HepG2 (cell line): ENCODE data around the gene S100A7. TPM values are rescaled to one million over a fixed set of nuclear protein-coding genes. Genes with fewer than 3 reads are reported as not detected.

Experiments used
- ATAC-seq: fragments of 200-7000 bp; cut with Tn5 transposase; 3 replicates; pipeline ENCODE4 v1.9.1; 2020; ENCODE audit warnings: mild to moderate bottlenecking, moderate library complexity
- BruUV-seq: library from RNA; stranded (reverse); fragments of 400-500 nt; replicated peaks from 2 replicates; lab custom pipeline; 2021; lab: Mats Ljungman, UMichigan
- CTCF ChIA-PET: fragments of 300-600 bp; formaldehyde crosslinking; extraction: SDS; loops from one replicate; lab custom pipeline; 2021; ENCODE audit warnings: low total read pairs, inconsistent platforms, low intra/inter-chr PET ratio; lab: Yijun Ruan, JAX
- POLR2A ChIA-PET: fragments of 350-600 bp; sonication (Branson Sonifier 250); formaldehyde crosslinking; loops from one replicate; lab custom pipeline; 2020; ENCODE audit warnings: antibody characterized with exemption, inconsistent platforms; lab: Yijun Ruan, JAX
- DNase-seq: peaks from one replicate; pipeline ENCODE4 v3.0.0-alpha.2; 2015; ENCODE audit warnings: low spot score
- FAIRE-seq: peaks from 3 replicates; lab custom pipeline; 2011; peaks lifted over from hg19 to GRCh38; lab: Jason Lieb, UNC
- H2AFZ ChIP-seq: one replicate; pipeline ENCODE4 v1.6.1; 2011; ENCODE audit warnings: low read length, inconsistent platforms
- H3K27ac ChIP-seq: fragments of 300-600 bp; 3 replicates; pipeline ENCODE4 v1.8.0; 2011; ENCODE audit warnings: mixed run types, mild to moderate bottlenecking, mixed read lengths, low read length, inconsistent platforms; ENCODE audit not compliant: insufficient read depth; ENCODE audit errors: extremely low read length
- H3K27me3 ChIP-seq, 2 experiments: fragments of 200-600 bp in 1 of 2; 2 replicates in 1 of 2; 3 replicates in 1 of 2; pipeline versions ENCODE4 v1.6.0 to v1.8.0; 2011; ENCODE audit warnings: low read length in 2 of 2, mild to moderate bottlenecking in 2 of 2, moderate library complexity in 2 of 2, inconsistent platforms in 1 of 2; ENCODE audit not compliant: insufficient read depth in 2 of 2, control insufficient read depth in 1 of 2
- H3K36me3 ChIP-seq, 2 experiments: fragments of 200-600 bp in 1 of 2; replicated peaks in 1 of 2; 2 replicates in 1 of 2; 3 replicates in 1 of 2; pipeline versions ENCODE4 v1.5.1 to v1.8.0; 2011; ENCODE audit warnings: low read length in 2 of 2, inconsistent platforms in 1 of 2; ENCODE audit not compliant: insufficient read depth in 2 of 2, control insufficient read depth in 1 of 2
- H3K4me1 ChIP-seq: 2 replicates; pipeline ENCODE4 v1.5.1; 2012; ENCODE audit warnings: low read length, inconsistent platforms; ENCODE audit not compliant: insufficient read depth
- H3K4me2 ChIP-seq: 2 replicates; pipeline ENCODE4 v1.6.0; 2011; ENCODE audit warnings: low read depth, low read length, inconsistent platforms
- H3K4me3 ChIP-seq, 3 experiments: fragments of 200-600 bp in 1 of 3; sonication (generic), shearing (Covaris generic) in 1 of 3; replicated peaks in 1 of 3; 2 replicates each; pipeline ENCODE4 v1.5.1; 2011 to 2016; ENCODE audit warnings: low read length in 3 of 3, inconsistent platforms in 2 of 3, low read depth in 2 of 3, mild to moderate bottlenecking in 2 of 3, control low read depth in 1 of 3, mixed read lengths in 1 of 3; ENCODE audit not compliant: insufficient read depth in 1 of 3
- H3K79me2 ChIP-seq: one replicate; pipeline ENCODE4 v1.6.1; 2011; ENCODE audit warnings: low read length, inconsistent platforms; ENCODE audit not compliant: insufficient read depth
- H3K9ac ChIP-seq: 2 replicates; pipeline ENCODE4 v1.6.0; 2011; ENCODE audit warnings: mild to moderate bottlenecking, low read depth, low read length, inconsistent platforms; ENCODE audit not compliant: insufficient read depth
- H3K9me3 ChIP-seq: 2 replicates; pipeline ENCODE4 v1.5.1; 2012; ENCODE audit warnings: mild to moderate bottlenecking, low read length
- H4K20me1 ChIP-seq: 2 replicates; pipeline ENCODE4 v1.6.0; 2011; ENCODE audit warnings: inconsistent platforms, mild to moderate bottlenecking, low read length, moderate library complexity; ENCODE audit not compliant: insufficient read depth
- HMG20B ChIP-seq: conservative IDR thresholded peaks from 2 replicates; pipeline ENCODE4 v1.6.1; 2016; ENCODE audit warnings: missing genetic modification reagents, missing compliant biosample characterization
- HMGXB3 ChIP-seq: sonication (generic); formaldehyde crosslinking; IDR thresholded peaks from 2 replicates; pipeline ENCODE4 v1.4.0; 2020; ENCODE audit warnings: missing genetic modification reagents, borderline replicate concordance
- HNF1A ChIP-seq, 2 experiments: sonication (generic) in 1 of 2; formaldehyde crosslinking in 1 of 2; IDR thresholded peaks; 2 replicates each; pipeline versions ENCODE4 v1.4.0 to v1.6.1; 2016 to 2020; ENCODE audit warnings: borderline replicate concordance in 1 of 2, low read depth in 1 of 2, mild to moderate bottlenecking in 1 of 2, missing genetic modification reagents in 1 of 2
- JDP2 ChIP-seq: sonication (generic); formaldehyde crosslinking; IDR thresholded peaks from 2 replicates; pipeline ENCODE4 v1.8.1; 2022; ENCODE audit warnings: missing genetic modification reagents, borderline replicate concordance
- TMF1 ChIP-seq: sonication (generic); formaldehyde crosslinking; IDR thresholded peaks from 2 replicates; pipeline ENCODE4 v1.8.1; 2022; ENCODE audit warnings: low read depth, missing genetic modification reagents
- ZKSCAN8 ChIP-seq: IDR thresholded peaks from 2 replicates; pipeline ENCODE4 v1.6.1; 2016; ENCODE audit warnings: borderline replicate concordance, missing genetic modification reagents, missing compliant biosample characterization
- ZNF547 ChIP-seq: sonication (generic); formaldehyde crosslinking; IDR thresholded peaks from 2 replicates; pipeline ENCODE4 v1.5.1; 2020; ENCODE audit warnings: mild to moderate bottlenecking, missing genetic modification reagents
- ZNF607 ChIP-seq: sonication (generic); formaldehyde crosslinking; IDR thresholded peaks from 2 replicates; pipeline ENCODE4 v1.5.1; 2020; ENCODE audit warnings: missing genetic modification reagents, mild to moderate bottlenecking, borderline replicate concordance
- ZNF660 ChIP-seq: sonication (generic); formaldehyde crosslinking; IDR thresholded peaks from 2 replicates; pipeline ENCODE4 v1.5.1; 2020; ENCODE audit warnings: mild to moderate bottlenecking, low read depth, missing genetic modification reagents, borderline replicate concordance
- ZNF891 ChIP-seq: sonication (generic); formaldehyde crosslinking; IDR thresholded peaks from 2 replicates; pipeline ENCODE4 v1.5.0; 2020; ENCODE audit warnings: mild to moderate bottlenecking, missing genetic modification reagents
- ZSCAN12 ChIP-seq: sonication (generic); formaldehyde crosslinking; IDR thresholded peaks from 2 replicates; pipeline ENCODE4 v1.9.0; 2021; ENCODE audit warnings: mild to moderate bottlenecking, missing genetic modification reagents
- WGBS: methylation state at CpG from one replicate; pipeline ENCODE4 v1.1.6; 2017; ENCODE audit warnings: low lambda C conversion rate; 5-methylcytosine and 5-hydroxymethylcytosine counted together
- in situ Hi-C: cut with HindIII; loops from 2 replicates; pipeline ENCODE4 v1.10.0; 2017; ENCODE audit warnings: low pct_unique_long_range_greater_than_20kb; ENCODE audit not compliant: extremely low pct_ligation_motif_present
- intact Hi-C: fragments of 100-400 bp; cut with micrococcal nuclease; formaldehyde crosslinking; loops from one replicate; pipeline ENCODE4 v1.10.0; 2022; ENCODE audit not compliant: unreplicated experiment
- polyA plus RNA-seq, 8 experiments: library from polyadenylated mRNA; depleted of rRNA in 3 of 8; stranded (reverse) in 7 of 8; unstranded in 1 of 8; fragments of >200 nt; fragmentation: Illumina TruSeq in 4 of 8; extraction: Trizol in 4 of 8; gene quantifications; 2 replicates each; pipeline versions ENCODE4 v1.2.1 to v1.2.3, GENCODE V29; 2011 to 2016; ENCODE audit warnings: low read depth in 4 of 8, missing spikeins in 1 of 8, mixed read lengths in 1 of 8; ENCODE audit not compliant: insufficient read depth in 1 of 8
- total RNA-seq, 5 experiments: library from RNA; depleted of rRNA; stranded (reverse); fragments of >200 nt; fragmentation: Illumina TruSeq; extraction: Trizol; gene quantifications; 2 replicates each; pipeline ENCODE4 v1.2.3, GENCODE V29; 2016; ENCODE audit warnings: low read depth in 1 of 5

Gene S100A7
- total and polyA plus RNA-seq, 2 of the 13 experiments (the other 11 are each of a cell fraction or from before 2014, with no cell fraction given): not detected

DNA sequence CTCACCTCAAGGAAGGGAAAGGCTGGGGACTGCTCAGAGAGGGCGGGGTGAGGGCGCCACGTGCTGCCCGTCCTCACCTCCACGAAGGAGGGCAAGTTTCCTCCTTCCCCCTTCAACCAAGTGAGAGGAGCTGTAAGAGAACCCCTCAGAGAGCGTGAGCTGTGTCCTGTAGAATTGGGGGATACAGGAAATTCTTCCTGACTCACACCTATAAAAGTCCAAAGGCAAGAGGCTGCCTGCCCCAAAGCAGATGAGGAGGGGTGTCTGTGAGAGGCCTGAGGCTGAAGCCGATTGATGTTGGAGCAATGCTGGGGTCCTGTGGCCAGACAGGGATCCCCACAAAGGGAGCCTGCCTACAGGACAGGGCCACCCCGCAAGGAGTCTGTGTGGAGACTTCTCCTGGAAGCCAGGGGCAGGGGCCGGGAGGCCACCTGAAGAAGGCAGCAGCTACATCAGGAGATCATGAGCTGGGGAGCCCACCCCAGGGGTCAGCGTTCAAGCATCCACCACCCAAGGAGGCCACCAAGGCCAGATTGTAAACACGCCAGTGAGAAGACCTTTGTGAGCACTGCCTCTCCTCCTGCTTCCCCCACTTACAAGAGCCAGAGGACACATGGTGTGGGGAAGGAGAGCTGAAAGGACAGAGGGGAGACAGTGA is 47.6 kb upstream of the S100A7 start:
- DNase-seq: no peak
- no peak for FAIRE-seq
- CTCF ChIA-PET: no interaction called here
- intact Hi-C loops: loop anchor here (10.0 kb wide), 1 partner anchor 237 kb away; no protein-coding TSS in a partner anchor
- WGBS: 77% methylated on average over 11 of the region's 11 CpGs
- POLR2A ChIA-PET: interaction anchor here (1.2 to 1.7 kb wide), 2 partner anchors 126 to 140 kb away, joined by 3 to 4 read pairs; partner anchors contain the start of gene CHTOP
- H3K36me3 ChIP-seq: no peaks in the 10 kb centered on the region
- no peak overlapping the region for H3K27ac ChIP-seq
- H3K4me3 ChIP-seq: no peak overlapping the region
- H3K27me3 ChIP-seq: peaks cover 0 to 4% of the 10 kb centered on the region in 2 experiments; a peak in 2 of 5 replicates
- no peak overlapping the region for H3K9ac ChIP-seq
- no peaks in the 10 kb centered on the region for H4K20me1 ChIP-seq
- in situ Hi-C loops: loop anchor here (5.0 kb wide), 2 partner anchors 59 to 119 kb away; partner anchors contain the start of genes S100A1, S100A13 and S100A2
- TF ChIP-seq ZNF607 (no peak), HNF1A (IDR thresholded peaks at IDR 0.05; ENCODE audit: low read depth) (no peak), HNF1A (CRISPR knock-in tag; IDR thresholded peaks at IDR 0.05; ENCODE audit: borderline replicate concordance) (no peak), JDP2 (no peak), HMGXB3 (CRISPR knock-in tag) (no peak), ZNF660 (CRISPR knock-in tag) (no peak), HMG20B (no peak), ZKSCAN8 (CRISPR knock-in tag) (no peak), ZNF547 (CRISPR knock-in tag) (no peak), TMF1 (CRISPR knock-in tag) (no peak), ZSCAN12 (CRISPR knock-in tag) (no peak), ZNF891 (CRISPR knock-in tag) (no peak)
- no peak for ATAC-seq
- peaks cover 36% of the 10 kb centered on the region for H3K4me1 ChIP-seq
- BruUV-seq: no TSS peak
- H3K79me2 ChIP-seq: no peaks in the 10 kb centered on the region
- no peak overlapping the region for H3K4me2 ChIP-seq
- H2AFZ ChIP-seq: no peak overlapping the region
- H3K9me3 ChIP-seq: no peaks in the 10 kb centered on the region
